ENCODE measurements around the gene NELL2. TPM values are rescaled to one million over a fixed set of nuclear protein-coding genes. Genes with fewer than 3 reads are reported as not detected.

The NELL2 gene
- total and polyA plus RNA-seq, 10 of the 15 experiments (the other 5 are each of a cell fraction or from before 2014, with no cell fraction given): 0.27 to 2.3 (median 0.76) TPM

DNA sequence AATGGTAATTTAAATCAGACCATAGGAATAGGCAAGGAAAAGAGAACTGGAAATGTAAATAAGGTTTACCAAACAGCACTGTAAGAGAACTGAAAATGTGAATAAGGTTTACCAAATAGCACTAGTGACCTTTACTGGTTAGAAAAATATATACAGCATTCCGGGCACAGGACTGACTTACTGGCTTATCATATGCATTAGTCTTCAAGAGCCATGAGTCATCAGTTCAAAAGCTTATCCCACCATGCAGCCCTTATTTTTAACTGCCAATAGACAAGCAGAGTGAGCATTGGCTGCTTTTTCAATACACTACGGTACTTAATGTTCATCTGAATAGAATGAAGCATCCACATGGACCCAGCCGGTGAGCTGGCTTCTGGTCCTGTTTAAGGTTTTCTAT, 13.0 kb upstream of the NELL2 start (continued):
- TF ChIP-seq, protein P1, sequence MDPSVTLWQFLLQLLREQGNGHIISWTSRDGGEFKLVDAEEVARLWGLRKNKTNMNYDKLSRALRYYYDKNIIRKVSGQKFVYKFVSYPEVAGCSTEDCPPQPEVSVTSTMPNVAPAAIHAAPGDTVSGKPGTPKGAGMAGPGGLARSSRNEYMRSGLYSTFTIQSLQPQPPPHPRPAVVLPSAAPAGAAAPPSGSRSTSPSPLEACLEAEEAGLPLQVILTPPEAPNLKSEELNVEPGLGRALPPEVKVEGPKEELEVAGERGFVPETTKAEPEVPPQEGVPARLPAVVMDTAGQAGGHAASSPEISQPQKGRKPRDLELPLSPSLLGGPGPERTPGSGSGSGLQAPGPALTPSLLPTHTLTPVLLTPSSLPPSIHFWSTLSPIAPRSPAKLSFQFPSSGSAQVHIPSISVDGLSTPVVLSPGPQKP (IDR thresholded peaks at IDR 0.05; ENCODE audit: low read depth, low read length): no peak
- no peak for TF ChIP-seq MYC (IDR thresholded peaks at IDR 0.05; ENCODE audit: insufficient read depth, insufficient read length, insufficient replicate concordance, low read length, severe bottlenecking)
- no peak for TF ChIP-seq NR2F1 (conservative IDR thresholded peaks at IDR 0.05)
- TF ChIP-seq, protein P2, sequence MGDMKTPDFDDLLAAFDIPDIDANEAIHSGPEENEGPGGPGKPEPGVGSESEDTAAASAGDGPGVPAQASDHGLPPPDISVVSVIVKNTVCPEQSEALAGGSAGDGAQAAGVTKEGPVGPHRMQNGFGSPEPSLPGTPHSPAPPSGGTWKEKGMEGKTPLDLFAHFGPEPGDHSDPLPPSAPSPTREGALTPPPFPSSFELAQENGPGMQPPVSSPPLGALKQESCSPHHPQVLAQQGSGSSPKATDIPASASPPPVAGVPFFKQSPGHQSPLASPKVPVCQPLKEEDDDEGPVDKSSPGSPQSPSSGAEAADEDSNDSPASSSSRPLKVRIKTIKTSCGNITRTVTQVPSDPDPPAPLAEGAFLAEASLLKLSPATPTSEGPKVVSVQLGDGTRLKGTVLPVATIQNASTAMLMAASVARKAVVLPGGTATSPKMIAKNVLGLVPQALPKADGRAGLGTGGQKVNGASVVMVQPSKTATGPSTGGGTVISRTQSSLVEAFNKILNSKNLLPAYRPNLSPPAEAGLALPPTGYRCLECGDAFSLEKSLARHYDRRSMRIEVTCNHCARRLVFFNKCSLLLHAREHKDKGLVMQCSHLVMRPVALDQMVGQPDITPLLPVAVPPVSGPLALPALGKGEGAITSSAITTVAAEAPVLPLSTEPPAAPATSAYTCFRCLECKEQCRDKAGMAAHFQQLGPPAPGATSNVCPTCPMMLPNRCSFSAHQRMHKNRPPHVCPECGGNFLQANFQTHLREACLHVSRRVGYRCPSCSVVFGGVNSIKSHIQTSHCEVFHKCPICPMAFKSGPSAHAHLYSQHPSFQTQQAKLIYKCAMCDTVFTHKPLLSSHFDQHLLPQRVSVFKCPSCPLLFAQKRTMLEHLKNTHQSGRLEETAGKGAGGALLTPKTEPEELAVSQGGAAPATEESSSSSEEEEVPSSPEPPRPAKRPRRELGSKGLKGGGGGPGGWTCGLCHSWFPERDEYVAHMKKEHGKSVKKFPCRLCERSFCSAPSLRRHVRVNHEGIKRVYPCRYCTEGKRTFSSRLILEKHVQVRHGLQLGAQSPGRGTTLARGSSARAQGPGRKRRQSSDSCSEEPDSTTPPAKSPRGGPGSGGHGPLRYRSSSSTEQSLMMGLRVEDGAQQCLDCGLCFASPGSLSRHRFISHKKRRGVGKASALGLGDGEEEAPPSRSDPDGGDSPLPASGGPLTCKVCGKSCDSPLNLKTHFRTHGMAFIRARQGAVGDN (IDR thresholded peaks at IDR 0.05): no peak
- no peak for TF ChIP-seq RCOR1 (conservative IDR thresholded peaks at IDR 0.05; ENCODE audit: low read depth, low read length)

DNA sequence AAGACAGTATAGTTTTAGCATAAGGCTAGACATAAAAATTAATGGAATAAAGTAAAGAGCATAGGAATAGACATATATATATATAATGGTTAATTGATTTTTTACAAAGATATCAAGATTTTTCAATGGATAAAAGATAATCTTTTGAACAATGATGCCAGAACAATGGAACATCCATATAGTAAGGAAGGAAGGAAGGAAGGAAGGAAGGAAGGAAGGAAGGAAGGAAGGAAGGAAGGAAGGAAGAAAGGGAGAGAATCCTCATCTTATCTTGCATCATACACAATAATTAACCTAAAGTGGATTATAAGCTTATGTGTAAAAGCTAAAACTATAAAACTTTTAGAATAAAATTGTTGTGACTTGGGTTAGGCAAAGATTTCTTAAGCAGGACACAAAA, 9.8 kb upstream of the NELL2 start:
- Histone ChIP-seq H2AFZ (ENCODE audit: control insufficient read depth, low read depth, low read length) (no peak overlapping the region), H4K20me1 (ENCODE audit: control insufficient read depth, insufficient read depth) (no peaks in the 10 kb centered on the region), H3K79me2 (ENCODE audit: control insufficient read depth, insufficient read depth, low read length) (no peaks in the 10 kb centered on the region), H3K9me3 (replicated peaks; ENCODE audit: control insufficient read depth, insufficient read depth, low read length) (no peaks in the 10 kb centered on the region), H3K36me3 (ENCODE audit: control insufficient read depth in 2 of 2, insufficient read depth in 2 of 2, low read length in 1 of 2) (no peaks in the 10 kb centered on the region), H3K27ac (ENCODE audit: control insufficient read depth, insufficient read depth) (no peak overlapping the region), H3K9ac (ENCODE audit: control insufficient read depth, insufficient read depth, low read length) (no peak overlapping the region), H3K4me1 (ENCODE audit: control insufficient read depth, insufficient read depth, low read length) (no peaks in the 10 kb centered on the region), H3K27me3 (replicated peaks in 1 of 2; ENCODE audit: control insufficient read depth in 2 of 2, insufficient read depth in 2 of 2, low read length in 1 of 2) (no peaks in the 10 kb centered on the region), H3K4me2 (ENCODE audit: control insufficient read depth, insufficient read depth) (no peak overlapping the region), H3K4me3 (no peak overlapping the region)
- POLR2A ChIA-PET: no interaction called here
- FAIRE-seq (no peak), DNase-seq (ENCODE audit: low read depth, low spot score) (no peak), ATAC-seq (no peak)
- intact Hi-C loops (cut with micrococcal nuclease; ENCODE audit: unreplicated experiment): no loop called here
- SMC1A ChIA-PET (ENCODE audit: uncharacterized antibody, unreplicated experiment): no interaction called here
- BruUV-seq (replicated peaks): no TSS peak
- in situ Hi-C loops (cut with MboI): no loop called here
- TF ChIP-seq POLR2AphosphoS5 (IDR thresholded peaks at IDR 0.05; ENCODE audit: low read length): no peak
- no peak for TF ChIP-seq RB1 (IDR thresholded peaks at IDR 0.05; ENCODE audit: borderline replicate concordance)
- TF ChIP-seq BHLHE40 (IDR thresholded peaks at IDR 0.05; ENCODE audit: borderline replicate concordance in 1 of 2, low read depth in 2 of 2, low read length in 1 of 2): no peak
- TF ChIP-seq HDAC2 (IDR thresholded peaks at IDR 0.05): no peak
- no peak for TF ChIP-seq BACH1 (IDR thresholded peaks at IDR 0.05; ENCODE audit: borderline replicate concordance)
- RAD21 ChIA-PET (ENCODE audit: unreplicated experiment): no interaction called here
- CTCF ChIA-PET: interaction anchor here (0.7 to 1.7 kb wide), 2 partner anchors 11 to 45 kb away, joined by 3 read pairs; no protein-coding TSS in a partner anchor
